Left ventricle myocardium inferior (tissue), 1 donor: ENCODE measurements around the gene EPHA6. TPM values are rescaled to one million over a fixed set of nuclear protein-coding genes. Genes with fewer than 3 reads are reported as not detected.
A peak's percentile ranks its signal among the peaks of the same experiment; 100 is the strongest.

Experiments
- DNase-seq: peaks from one replicate; pipeline ENCODE4 v3.0.0-alpha.2; 2020
- H3K27ac ChIP-seq: fragments of 200-600 bp; replicated peaks from 2 replicates; pipeline ENCODE4 v1.8.0; 2021
- H3K27me3 ChIP-seq: fragments of 200-600 bp; 2 replicates; pipeline ENCODE4 v1.8.0; 2021; ENCODE audit warnings: low read depth
- H3K36me3 ChIP-seq: fragments of 200-600 bp; 2 replicates; pipeline ENCODE4 v1.8.0; 2021
- H3K4me1 ChIP-seq: fragments of 200-600 bp; 2 replicates; pipeline ENCODE4 v1.8.0; 2021
- H3K4me3 ChIP-seq: fragments of 200-600 bp; 2 replicates; pipeline ENCODE4 v1.8.0; 2021; ENCODE audit warnings: mild to moderate bottlenecking, moderate library complexity
- H3K9me3 ChIP-seq: fragments of 200-600 bp; replicated peaks from 2 replicates; pipeline ENCODE4 v1.8.0; 2021
- CTCF ChIP-seq: fragments of 200-600 bp; IDR thresholded peaks from 2 replicates; pipeline ENCODE4 v1.8.0; 2021; ENCODE audit warnings: antibody characterized with exemption, mild to moderate bottlenecking, borderline replicate concordance
- intact Hi-C: fragments of 100-400 bp; cut with micrococcal nuclease; formaldehyde crosslinking; loops from one replicate; pipeline ENCODE4 v1.11.0; 2022
- total RNA-seq: library from RNA; stranded (reverse); fragmentation: NEBNext Ultra II Directional; extraction: Animal tissue kit (Norgen Biotek cat#: 25700); gene quantifications from one replicate; pipeline ENCODE4 v1.2.1, GENCODE V29; 2021
- donor health status: DM: no; HTN: yes; CAD: no; lungs with severe emphysema.

EPHA6 gene
- total RNA-seq, 1 donor from 2014 or later: 0.19 TPM

GRCh38 chr3:97778152-97778551, 963.8 kb downstream of the EPHA6 start:
- no peak for TF ChIP-seq CTCF
- DNase-seq: no peak
- H3K9me3 ChIP-seq: no peaks in the 10 kb centered on the region
- no peak overlapping the region for H3K27ac ChIP-seq
- no peak overlapping the region for H3K4me3 ChIP-seq
- no peaks in the 10 kb centered on the region for H3K4me1 ChIP-seq
- H3K27me3 ChIP-seq: no peaks in the 10 kb centered on the region
- intact Hi-C loops: no loop called here
- H3K36me3 ChIP-seq: peaks cover 2% of the 10 kb centered on the region

- Histone ChIP-seq H3K4me3 (no peak overlapping the region), H3K36me3 (peaks cover 12% of the 10 kb centered on the region), H3K4me1 (no peaks in the 10 kb centered on the region), H3K27me3 (no peaks in the 10 kb centered on the region), H3K27ac (no peak overlapping the region), H3K9me3 (no peaks in the 10 kb centered on the region)
- intact Hi-C loops: loop anchor here (2.0 to 10.0 kb wide), 2 partner anchors 141 to 229 kb away; no protein-coding TSS in a partner anchor
- no peak for DNase-seq
- peak; percentile 88 for TF ChIP-seq CTCF
Observed at GRCh38 chr3:97793420-97794019, 979.1 kb downstream of the EPHA6 start.

- no peak overlapping the region for H3K27ac ChIP-seq
- no peak for TF ChIP-seq CTCF
- no peak overlapping the region for H3K4me3 ChIP-seq
- H3K4me1 ChIP-seq: no peaks in the 10 kb centered on the region
- no peak for DNase-seq
- peaks cover 10% of the 10 kb centered on the region for H3K36me3 ChIP-seq
- H3K27me3 ChIP-seq: no peaks in the 10 kb centered on the region
- intact Hi-C loops: loop anchor here (10.0 kb wide), 1 partner anchor 139 kb away; no protein-coding TSS in a partner anchor
- H3K9me3 ChIP-seq: no peaks in the 10 kb centered on the region
Observed at GRCh38 chr3:97795951-97796350, 981.6 kb downstream of the EPHA6 start.
